Lower leg skin (tissue), 4 donors: ENCODE measurements around the gene SCRG1. TPM values are rescaled to one million over a fixed set of nuclear protein-coding genes. Genes with fewer than 3 reads are reported as not detected.

Experiments
- DNase-seq, 2 donors: peaks; one replicate each; pipeline ENCODE4 v3.0.0-alpha.2; 2019; ENCODE audit warnings: low spot score in 2 of 2
- H3K4me3 ChIP-seq: fragments of 200-600 bp; sonication (generic); 2 replicates; pipeline ENCODE4 v1.5.1; 2017; ENCODE audit warnings: mild to moderate bottlenecking, low read depth; ENCODE audit not compliant: poor library complexity, severe bottlenecking
- CTCF ChIP-seq, 3 donors: fragments of 450-650 bp; IDR thresholded peaks; one replicate each; pipeline ENCODE4 v1.5.1; 2016; ENCODE audit warnings: antibody characterized with exemption in 3 of 3, mild to moderate bottlenecking in 3 of 3, moderate library complexity in 2 of 3
- POLR2A ChIP-seq, 2 donors: fragments of 450-650 bp; IDR thresholded peaks; one replicate each; pipeline ENCODE4 v1.6.1; 2016 to 2017; ENCODE audit warnings: antibody characterized with exemption in 2 of 2, mild to moderate bottlenecking in 1 of 2, moderate library complexity in 1 of 2
- WGBS, 2 donors: methylation state at CpG; one replicate each; pipeline ENCODE4 v1.1.5; 2018; 5-methylcytosine and 5-hydroxymethylcytosine counted together
- intact Hi-C: fragments of 100-400 bp; cut with DNase I; formaldehyde crosslinking; loops from one replicate; pipeline ENCODE4 v1.15.0; 2023; ENCODE audit warnings: low total_unique reads
- total RNA-seq, 4 donors: library from RNA; depleted of rRNA; stranded (reverse); fragments of >200 nt; gene quantifications; one replicate each; pipeline ENCODE4 v1.1.0, GENCODE V29; 2016

Gene SCRG1
- total RNA-seq, 4 donors from 2014 or later = 0.71 TPM; not detected in 3

GRCh38 chr4:173417833-173418232 is 18.9 kb upstream of the SCRG1 start:
- no peak for TF ChIP-seq CTCF (IDR thresholded peaks at IDR 0.05)
- H3K4me3 ChIP-seq = no peak overlapping the region
- DNase-seq = no peak
- intact Hi-C loops = loop anchor here (5.0 to 10.0 kb wide), 2 partner anchors 96 to 403 kb away; no protein-coding TSS in a partner anchor

GRCh38 chr4:173415885-173416653 is 17.2 kb upstream of the SCRG1 start:
- no peak for TF ChIP-seq POLR2A (IDR thresholded peaks at IDR 0.05)
- no peak for TF ChIP-seq CTCF (IDR thresholded peaks at IDR 0.05)
- intact Hi-C loops = loop anchor here (5.0 to 10.0 kb wide), 2 partner anchors 94 to 401 kb away; no protein-coding TSS in a partner anchor
- WGBS, 2 donors = 76 to 78% methylated on average over 26 of the region's 26 CpGs
- peak; percentile 61 to 86 for DNase-seq
- no peak overlapping the region for H3K4me3 ChIP-seq

- TF ChIP-seq CTCF (IDR thresholded peaks at IDR 0.05) = no peak
- no peak for TF ChIP-seq POLR2A (IDR thresholded peaks at IDR 0.05)
- intact Hi-C loops = loop anchor here (5.0 to 10.0 kb wide), 2 partner anchors 93 to 400 kb away; no protein-coding TSS in a partner anchor
- 66 to 69% methylated on average over 3 of the region's 3 CpGs for WGBS, 2 donors
- H3K4me3 ChIP-seq = no peak overlapping the region
- DNase-seq = no peak
Observed at GRCh38 chr4:173415092-173415491, 16.2 kb upstream of the SCRG1 start.

- WGBS, 2 donors = 76 to 80% methylated on average over 3 of the region's 3 CpGs
- intact Hi-C loops = loop anchor here (10.0 kb wide), 1 partner anchor 400 kb away; no protein-coding TSS in a partner anchor
- TF ChIP-seq CTCF (IDR thresholded peaks at IDR 0.05) = no peak
- no peak for DNase-seq
- no peak overlapping the region for H3K4me3 ChIP-seq
Observed at GRCh38 chr4:173414456-173414855, 15.5 kb upstream of the SCRG1 start.

- intact Hi-C loops = loop anchor here (10.0 kb wide), 1 partner anchor 398 kb away; no protein-coding TSS in a partner anchor
- TF ChIP-seq POLR2A (IDR thresholded peaks at IDR 0.05) (no peak), CTCF (IDR thresholded peaks at IDR 0.05) (no peak)
- H3K4me3 ChIP-seq = no peak overlapping the region
- no peak for DNase-seq
- WGBS, 2 donors = 63 to 83% methylated on average over 1 of the region's 1 CpG
Observed at GRCh38 chr4:173413036-173413435, 14.1 kb upstream of the SCRG1 start.
